ENCODE results near the gene MTARC1.

Gene MTARC1

DNA sequence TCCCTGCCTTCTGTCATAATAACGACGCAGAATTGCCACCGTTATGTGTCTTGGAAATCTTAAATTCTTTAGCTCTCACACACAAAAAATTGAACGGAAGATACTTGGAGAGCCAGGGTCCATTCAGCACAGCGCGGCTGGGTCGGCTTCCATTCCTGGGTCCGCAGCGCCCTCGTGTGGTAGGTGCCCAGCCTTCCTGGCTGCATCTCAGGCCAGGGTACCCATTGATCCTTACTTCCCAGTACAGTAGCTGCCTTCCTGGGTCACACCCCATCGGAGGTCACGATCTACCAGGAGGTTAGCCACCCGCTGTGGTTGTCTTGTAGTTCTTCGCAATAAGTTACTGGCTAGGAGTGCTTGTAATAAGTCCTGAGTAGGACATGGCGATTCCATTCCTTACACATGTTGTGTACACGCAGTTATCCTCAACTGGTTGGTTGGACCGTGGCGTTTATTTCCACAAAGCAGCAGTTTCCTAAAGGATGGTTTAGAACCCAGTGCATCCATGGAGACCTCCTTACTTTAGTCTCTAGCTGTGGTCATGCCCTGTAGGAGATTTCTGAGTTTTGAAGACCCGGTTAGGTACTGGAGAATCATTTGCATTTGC, 9.9 kb upstream of the MTARC1 start:
- H3K4me2 ChIP-seq (ENCODE audit: low read depth, low read length), result no peak overlapping the region
- no peak overlapping the region for H3K9ac ChIP-seq (ENCODE audit: low read length)
- TF ChIP-seq, protein P1, sequence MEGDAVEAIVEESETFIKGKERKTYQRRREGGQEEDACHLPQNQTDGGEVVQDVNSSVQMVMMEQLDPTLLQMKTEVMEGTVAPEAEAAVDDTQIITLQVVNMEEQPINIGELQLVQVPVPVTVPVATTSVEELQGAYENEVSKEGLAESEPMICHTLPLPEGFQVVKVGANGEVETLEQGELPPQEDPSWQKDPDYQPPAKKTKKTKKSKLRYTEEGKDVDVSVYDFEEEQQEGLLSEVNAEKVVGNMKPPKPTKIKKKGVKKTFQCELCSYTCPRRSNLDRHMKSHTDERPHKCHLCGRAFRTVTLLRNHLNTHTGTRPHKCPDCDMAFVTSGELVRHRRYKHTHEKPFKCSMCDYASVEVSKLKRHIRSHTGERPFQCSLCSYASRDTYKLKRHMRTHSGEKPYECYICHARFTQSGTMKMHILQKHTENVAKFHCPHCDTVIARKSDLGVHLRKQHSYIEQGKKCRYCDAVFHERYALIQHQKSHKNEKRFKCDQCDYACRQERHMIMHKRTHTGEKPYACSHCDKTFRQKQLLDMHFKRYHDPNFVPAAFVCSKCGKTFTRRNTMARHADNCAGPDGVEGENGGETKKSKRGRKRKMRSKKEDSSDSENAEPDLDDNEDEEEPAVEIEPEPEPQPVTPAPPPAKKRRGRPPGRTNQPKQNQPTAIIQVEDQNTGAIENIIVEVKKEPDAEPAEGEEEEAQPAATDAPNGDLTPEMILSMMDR (IDR thresholded peaks at IDR 0.05; ENCODE audit: low read length), result peak; percentile 85
- TF ChIP-seq EZH2 (optimal IDR thresholded peaks at IDR 0.05; ENCODE audit: low read depth, low read length), result no peak
- no peak overlapping the region for H3K4me3 ChIP-seq (ENCODE audit: low read length)
- H3K9me3 ChIP-seq (replicated peaks; ENCODE audit: insufficient read depth, low read length), result no peaks in the 10 kb centered on the region
- H3F3A ChIP-seq (ENCODE audit: insufficient read depth, low read length), result no peaks in the 10 kb centered on the region
- H4K20me1 ChIP-seq (ENCODE audit: insufficient read depth, low read length), result no peaks in the 10 kb centered on the region
- no peaks in the 10 kb centered on the region for H3K4me1 ChIP-seq (ENCODE audit: low read length)
- H2AFZ ChIP-seq (ENCODE audit: low read length), result no peak overlapping the region
- H3K27me3 ChIP-seq (replicated peaks; ENCODE audit: insufficient read depth, low read length), result no peaks in the 10 kb centered on the region
- no peaks in the 10 kb centered on the region for H3K79me2 ChIP-seq (ENCODE audit: low read length)
- peak; percentile 52 for DNase-seq
- no peaks in the 10 kb centered on the region for H3K9me2 ChIP-seq (replicated peaks; ENCODE audit: insufficient read depth, low read length)
- H3K27ac ChIP-seq (ENCODE audit: low read length), result no peak overlapping the region
- no peaks in the 10 kb centered on the region for H3K36me3 ChIP-seq (replicated peaks; ENCODE audit: insufficient read depth, low read length)

DNA sequence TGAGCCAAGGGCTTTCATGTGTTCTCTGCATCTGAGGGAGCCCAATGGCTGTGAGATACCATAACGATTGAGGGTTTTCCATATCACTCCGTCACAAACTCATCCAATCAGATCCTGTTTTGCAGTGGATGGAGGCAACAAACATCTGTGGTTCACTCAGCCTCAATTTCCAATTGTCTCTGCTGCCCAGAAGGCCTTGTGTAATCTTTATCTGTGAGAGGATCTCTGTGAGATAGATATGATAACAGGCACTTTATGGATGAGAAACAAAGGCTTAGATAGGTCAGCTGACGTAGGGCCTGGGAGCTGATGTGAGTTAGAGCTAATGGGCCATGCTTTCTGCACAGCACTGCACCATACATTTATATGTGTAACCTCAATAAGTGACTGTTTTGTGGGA, 3.3 kb upstream of the MTARC1 start:
- no peaks in the 10 kb centered on the region for H4K20me1 ChIP-seq (ENCODE audit: insufficient read depth, low read length)
- no peak for DNase-seq

DNA sequence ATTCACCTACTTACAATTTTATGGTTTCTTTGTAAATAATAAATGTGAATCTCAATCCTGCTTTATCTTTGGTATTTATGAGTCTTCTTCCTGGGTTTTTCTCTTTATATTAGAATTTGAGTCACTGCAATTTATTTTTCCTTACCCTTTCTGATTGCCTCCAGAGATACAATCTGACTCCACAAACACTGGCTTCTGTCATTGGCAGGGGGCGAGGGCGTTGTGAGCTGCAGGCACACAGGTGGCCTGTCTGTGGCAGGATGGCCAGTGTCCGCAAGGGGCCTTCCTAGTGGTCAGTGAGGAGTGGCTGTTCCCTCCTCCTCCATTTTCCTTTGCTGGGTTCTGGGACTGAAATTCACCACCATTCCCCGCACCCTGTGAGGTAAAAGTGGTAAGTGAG, 2.0 kb upstream of the MTARC1 start:
- H3K27me3 ChIP-seq (replicated peaks; ENCODE audit: insufficient read depth, low read length), result no peaks in the 10 kb centered on the region
- H3K4me2 ChIP-seq (ENCODE audit: low read depth, low read length), result no peak overlapping the region

More for the DNA sequence above, 3.3 kb upstream of the MTARC1 start:
- Histone ChIP-seq H3F3A (ENCODE audit: insufficient read depth, low read length) (no peaks in the 10 kb centered on the region), H3K9me2 (replicated peaks; ENCODE audit: insufficient read depth, low read length) (no peaks in the 10 kb centered on the region), H3K27me3 (replicated peaks; ENCODE audit: insufficient read depth, low read length) (no peaks in the 10 kb centered on the region), H2AFZ (ENCODE audit: low read length) (no peak overlapping the region), H3K9me3 (replicated peaks; ENCODE audit: insufficient read depth, low read length) (no peaks in the 10 kb centered on the region), H3K4me3 (ENCODE audit: low read length) (no peak overlapping the region), H3K27ac (ENCODE audit: low read length) (no peak overlapping the region), H3K4me1 (ENCODE audit: low read length) (no peaks in the 10 kb centered on the region), H3K9ac (ENCODE audit: low read length) (no peak overlapping the region), H3K36me3 (replicated peaks; ENCODE audit: insufficient read depth, low read length) (no peaks in the 10 kb centered on the region), H3K4me2 (ENCODE audit: low read depth, low read length) (no peak overlapping the region), H3K79me2 (ENCODE audit: low read length) (no peaks in the 10 kb centered on the region)
- no peak for TF ChIP-seq EZH2phosphoT487 (IDR thresholded peaks at IDR 0.05; ENCODE audit: low read length)
- TF ChIP-seq EZH2 (optimal IDR thresholded peaks at IDR 0.05; ENCODE audit: low read depth, low read length), result no peak
- TF ChIP-seq, protein P1 (IDR thresholded peaks at IDR 0.05; ENCODE audit: low read length), result no peak

More for the DNA sequence above, 2.0 kb upstream of the MTARC1 start:
- Histone ChIP-seq H3K9me3 (replicated peaks; ENCODE audit: insufficient read depth, low read length) (no peaks in the 10 kb centered on the region), H2AFZ (ENCODE audit: low read length) (no peak overlapping the region), H4K20me1 (ENCODE audit: insufficient read depth, low read length) (no peaks in the 10 kb centered on the region), H3K79me2 (ENCODE audit: low read length) (no peaks in the 10 kb centered on the region), H3K9ac (ENCODE audit: low read length) (no peak overlapping the region), H3K36me3 (replicated peaks; ENCODE audit: insufficient read depth, low read length) (no peaks in the 10 kb centered on the region), H3K4me1 (ENCODE audit: low read length) (no peaks in the 10 kb centered on the region), H3K4me3 (ENCODE audit: low read length) (no peak overlapping the region), H3K9me2 (replicated peaks; ENCODE audit: insufficient read depth, low read length) (no peaks in the 10 kb centered on the region), H3K27ac (ENCODE audit: low read length) (no peak overlapping the region), H3F3A (ENCODE audit: insufficient read depth, low read length) (no peaks in the 10 kb centered on the region)
- TF ChIP-seq, protein P1 (IDR thresholded peaks at IDR 0.05; ENCODE audit: low read length), result no peak
- TF ChIP-seq EZH2phosphoT487 (IDR thresholded peaks at IDR 0.05; ENCODE audit: low read length) (no peak), EZH2 (optimal IDR thresholded peaks at IDR 0.05; ENCODE audit: low read depth, low read length) (no peak)
- DNase-seq, result no peak

Data from MM.1S (cell line).